HG03354 (cell line): ENCODE results near the gene PSME3IP1.
"Not testable (repeated sequence)": the region's sequence is repeated elsewhere in the genome, so short reads cannot be mapped to it uniquely, and the experiment has no call there.

Source experiments
- ATAC-seq: cut with Tn5 transposase; IDR thresholded peaks from one replicate; pipeline ENCODE4 v1.9.1; 2021; ENCODE audit warnings: mild to moderate bottlenecking; ENCODE audit not compliant: unreplicated experiment, poor library complexity, severe bottlenecking

PSME3IP1 gene

DNA sequence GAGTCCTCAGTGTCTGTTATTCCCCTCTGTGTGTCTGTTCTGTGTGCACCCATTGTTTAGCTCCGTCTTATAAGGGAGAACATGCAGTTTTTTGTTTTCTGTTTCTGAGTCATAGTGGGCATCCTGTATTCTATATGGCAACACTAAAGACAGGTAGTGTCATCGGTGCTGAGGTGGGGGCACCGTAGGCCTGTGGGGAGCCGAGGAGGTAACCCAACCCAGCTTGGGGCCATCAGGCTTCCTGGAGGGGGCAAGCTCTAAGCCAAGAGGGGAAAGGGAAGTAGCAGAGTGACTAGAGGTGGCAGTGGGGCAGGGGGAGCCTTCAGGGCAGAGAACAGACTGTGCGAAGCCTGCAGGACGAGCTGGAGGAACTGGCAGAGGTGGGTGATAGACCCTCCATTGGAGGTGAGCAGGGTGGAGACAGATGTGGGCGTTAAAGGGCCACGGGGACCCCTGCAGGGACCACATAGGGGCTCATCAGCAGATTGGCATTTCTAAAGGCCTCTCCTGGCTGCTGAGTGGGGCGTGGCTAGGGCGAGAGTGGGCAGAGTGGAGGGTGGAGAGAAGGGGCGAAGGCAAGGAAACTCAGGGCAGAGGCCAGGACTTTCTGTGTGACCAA is 57.0 kb downstream of the PSME3IP1 start:
- ATAC-seq: no peak

DNA sequence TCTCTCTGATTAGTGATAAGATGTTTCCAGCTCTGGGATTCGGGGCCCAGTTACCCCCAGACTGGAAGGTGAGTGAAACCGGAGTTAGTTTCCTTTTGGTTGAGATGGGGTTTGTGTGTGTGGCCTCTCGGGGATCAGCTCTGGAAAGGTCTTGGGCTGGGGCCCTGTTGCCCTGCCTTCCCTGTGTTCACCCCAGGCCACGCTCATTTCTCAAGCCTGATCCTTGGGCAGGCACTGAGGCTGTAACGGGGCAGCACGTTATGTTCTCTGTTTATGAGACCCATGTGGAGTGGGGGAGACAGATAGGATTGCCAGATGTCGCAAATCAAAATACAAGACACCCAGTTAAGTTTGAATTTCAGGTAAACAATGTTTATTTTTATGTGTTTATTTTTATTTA is 58.0 kb downstream of the PSME3IP1 start:
- no peak for ATAC-seq

DNA sequence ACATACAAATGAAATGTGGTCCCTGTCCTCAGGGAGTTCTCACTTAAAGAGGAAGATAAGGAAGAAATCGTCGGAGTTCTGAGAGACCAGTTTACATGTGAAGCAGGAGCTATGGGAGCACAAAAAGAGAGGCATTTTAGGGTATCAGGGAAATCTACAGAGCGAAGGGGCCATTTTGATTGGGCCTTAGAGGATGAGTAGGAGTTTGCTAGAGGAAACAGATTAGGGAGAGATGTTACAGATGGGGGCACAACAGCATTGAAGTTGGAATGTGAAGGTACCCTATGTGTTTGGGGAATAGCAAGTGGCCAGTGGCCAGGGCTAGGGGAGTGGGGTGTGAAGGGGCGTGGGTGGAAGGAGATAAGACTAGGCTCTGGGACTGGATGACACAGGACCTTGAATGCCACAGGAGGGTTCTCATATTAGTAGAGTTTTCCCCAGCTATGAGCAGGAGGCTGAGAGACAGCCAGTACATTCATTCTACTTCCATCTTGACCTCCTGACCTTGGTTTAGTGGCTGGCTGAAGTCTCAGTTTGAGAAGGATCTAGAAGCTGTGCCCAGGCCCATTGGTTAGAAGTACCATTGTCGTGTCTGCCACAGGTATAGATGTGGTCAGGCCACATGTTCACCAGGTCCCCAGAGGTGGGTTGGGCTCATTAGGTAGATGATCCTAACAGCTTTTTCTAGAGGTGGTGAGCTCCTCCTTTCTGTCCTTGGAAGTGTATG is 58.6 kb downstream of the PSME3IP1 start:
- ATAC-seq: peak; percentile 48

DNA sequence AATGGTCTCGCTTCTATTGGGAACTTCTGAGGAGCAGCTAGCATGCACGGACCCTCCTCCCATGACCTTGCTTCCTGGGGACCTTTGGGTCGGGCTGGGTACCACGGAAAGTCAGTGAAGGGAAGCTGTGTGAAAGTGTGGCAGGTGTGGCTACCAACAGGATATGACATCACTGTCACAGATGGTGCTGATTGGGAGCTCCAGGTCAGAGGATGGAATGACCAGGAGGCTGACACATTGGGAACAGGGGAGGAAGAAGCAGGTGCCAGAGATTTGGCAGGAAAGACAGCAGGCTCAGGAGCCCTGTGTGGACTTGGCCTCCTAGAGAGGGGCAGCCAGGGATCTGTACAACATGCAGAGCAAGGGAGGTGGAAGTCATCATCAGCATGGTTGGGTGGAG is 59.4 kb downstream of the PSME3IP1 start:
- ATAC-seq: no peak

DNA sequence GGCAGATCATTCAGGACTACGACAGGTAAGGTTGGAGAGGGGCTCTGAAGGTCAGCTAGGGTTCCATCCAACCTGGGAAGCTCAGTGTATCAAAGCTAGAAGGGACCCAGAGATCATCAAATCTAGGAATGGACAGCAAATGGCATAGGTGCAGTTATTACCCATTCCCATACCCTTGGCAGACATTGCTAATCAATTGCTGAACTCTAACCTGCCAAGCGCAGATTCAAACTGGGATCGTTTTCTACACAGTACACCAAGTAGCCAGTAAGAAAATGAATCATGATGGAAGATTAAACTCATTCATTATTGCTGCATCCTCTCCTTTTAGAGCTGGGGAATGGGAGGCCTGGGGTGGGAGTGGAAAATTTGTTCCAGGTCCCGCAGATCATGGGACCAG is 59.9 kb downstream of the PSME3IP1 start:
- no peak for ATAC-seq

DNA sequence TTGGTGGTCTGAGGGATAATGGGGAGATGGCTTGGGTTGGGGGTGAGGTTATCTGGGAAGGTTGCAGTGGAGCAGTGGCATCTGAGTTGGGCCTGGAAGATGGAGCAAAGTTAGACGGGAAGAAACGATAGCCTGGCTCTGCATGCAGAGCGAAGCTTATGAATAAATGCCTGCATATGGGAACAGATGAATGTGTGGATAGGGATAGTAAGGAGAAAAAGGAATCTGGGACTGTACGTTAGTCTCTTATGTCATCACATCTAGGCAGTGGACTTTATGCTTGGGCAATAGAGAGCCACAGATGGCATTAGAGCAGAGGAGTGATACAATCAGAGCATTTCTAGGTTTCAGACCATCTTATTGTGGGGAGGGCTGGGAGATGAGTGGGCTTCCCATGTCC is 60.5 kb downstream of the PSME3IP1 start:
- ATAC-seq: no peak

DNA sequence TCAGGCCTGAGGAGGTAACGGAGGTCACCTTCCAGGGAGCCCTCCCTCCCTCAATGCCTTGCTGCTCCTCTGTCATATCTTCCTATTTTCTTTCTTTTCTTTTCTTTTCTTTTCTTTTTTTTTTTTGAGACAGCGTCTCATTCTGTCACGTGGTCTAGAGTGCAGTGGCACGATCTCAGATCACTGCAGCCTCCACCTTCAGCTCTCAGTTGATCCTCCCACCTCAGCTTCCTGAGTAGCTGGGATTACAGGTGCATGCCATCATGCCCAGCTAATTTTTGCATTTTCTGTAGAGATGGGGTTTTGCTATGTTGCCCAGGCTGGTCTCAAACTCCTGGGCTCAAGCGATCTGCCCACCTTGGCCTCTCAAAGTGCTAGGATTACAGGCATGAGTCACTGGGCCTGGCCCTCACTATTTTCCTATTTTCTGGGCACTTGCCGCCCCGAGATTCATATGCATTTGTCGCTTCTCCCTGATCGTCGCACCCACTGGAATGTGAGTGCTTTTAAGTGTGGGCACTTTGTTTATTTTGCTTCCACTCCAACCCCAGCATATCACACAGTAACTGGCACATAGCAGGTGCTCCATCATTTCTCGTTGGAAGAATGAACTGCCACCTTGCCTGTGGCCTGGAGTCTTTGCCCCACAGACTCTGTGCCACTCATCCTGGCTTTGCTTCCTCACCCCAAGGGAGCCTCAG is 61.7 kb downstream of the PSME3IP1 start:
- ATAC-seq: no peak

DNA sequence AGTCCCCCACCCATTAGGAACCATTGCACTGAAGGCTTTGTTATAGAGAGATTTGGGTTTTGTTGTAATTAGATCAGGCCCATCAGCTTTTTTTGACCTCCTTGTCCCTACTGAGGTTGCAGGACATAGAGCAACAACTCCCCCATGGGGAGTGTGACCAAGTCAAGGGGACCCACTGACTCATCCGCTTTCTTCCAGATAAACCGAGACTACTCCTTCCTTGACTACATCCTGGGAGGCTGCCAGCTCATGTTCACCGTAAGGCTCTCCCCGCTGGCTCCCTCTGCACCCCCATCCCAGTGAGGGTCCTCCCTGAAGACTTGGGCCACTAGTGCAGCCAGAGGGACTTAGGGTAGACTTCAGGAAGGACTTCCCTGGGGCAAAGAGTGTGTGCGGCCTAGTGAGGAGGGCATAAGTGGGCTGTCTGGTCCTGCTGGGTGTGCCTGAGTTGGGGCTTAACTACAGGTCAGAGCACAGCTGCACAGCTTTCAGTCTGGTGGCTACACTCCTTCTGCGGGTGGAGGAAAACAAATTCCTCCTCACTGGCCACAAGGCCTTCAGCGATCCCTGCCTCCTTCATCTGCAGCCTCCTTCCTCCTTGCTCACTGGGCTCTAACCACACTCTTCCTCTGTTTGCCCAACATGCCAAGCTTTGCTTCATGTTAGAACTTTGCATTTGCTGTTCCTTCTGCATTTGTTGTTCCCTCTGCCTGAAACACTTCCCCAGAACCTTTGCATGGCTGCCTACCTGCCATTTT is 62.4 kb downstream of the PSME3IP1 start:
- no peak for ATAC-seq

DNA sequence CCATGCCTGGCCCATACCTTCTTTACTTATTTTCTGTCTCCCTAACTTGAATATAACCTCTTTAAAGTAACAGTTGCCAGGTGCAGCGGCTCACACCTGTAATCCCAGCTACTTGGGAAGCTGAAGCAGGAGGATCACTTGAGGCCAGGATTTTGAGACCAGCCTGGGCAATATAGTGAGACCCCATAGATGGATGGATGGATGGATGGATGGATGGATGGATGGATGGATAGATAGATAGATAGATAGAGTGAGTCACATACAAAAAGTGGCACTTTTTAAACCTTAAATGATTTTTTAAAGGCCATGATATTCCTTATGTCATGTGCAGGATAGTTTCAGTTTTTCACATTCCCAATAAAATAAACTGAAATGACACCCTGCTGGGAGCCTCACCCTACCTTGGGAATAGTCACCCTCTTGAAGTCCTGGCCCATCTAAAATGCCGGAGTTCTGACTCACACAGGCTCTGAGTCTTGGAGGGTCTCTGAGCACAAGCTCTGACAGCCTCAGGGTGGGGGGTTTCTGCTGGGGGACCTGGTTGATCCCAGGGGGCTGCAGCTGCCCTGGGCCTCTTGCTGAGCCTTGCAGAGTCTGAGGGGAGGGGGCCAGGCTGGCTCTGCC is 67.3 kb downstream of the PSME3IP1 start:
- ATAC-seq: no peak

DNA sequence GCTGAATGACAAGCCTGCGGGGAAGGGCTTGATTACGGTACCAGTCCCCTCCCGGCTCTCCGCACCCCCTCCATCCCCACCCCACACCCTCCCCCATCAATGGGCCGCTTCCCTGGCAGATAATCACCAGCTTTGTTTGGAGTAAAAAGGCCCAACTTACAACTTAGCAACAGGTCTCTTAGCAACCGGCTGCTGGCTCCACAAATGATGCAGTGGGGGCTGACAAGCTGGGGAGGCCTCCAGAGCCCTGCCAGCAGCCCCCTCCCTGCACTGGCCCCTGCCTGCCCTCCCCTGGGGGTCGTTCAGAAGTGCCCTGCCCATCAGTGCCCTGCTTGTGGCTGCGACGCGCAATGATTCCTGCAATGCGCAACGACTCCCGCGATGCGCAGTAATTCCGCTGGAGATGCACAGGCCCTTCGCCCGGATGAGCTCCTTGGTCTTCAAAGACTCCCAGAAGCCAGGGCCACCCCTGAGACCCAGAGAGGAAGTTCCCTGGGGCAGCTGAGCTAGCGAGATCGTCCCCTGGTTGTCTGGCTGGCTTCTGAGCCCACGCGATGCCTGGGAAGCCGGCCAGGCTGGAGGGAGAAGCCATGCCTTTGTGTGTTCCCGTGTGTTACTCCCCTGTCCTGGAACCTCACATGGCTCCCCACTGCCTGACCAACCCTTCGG is 70.2 kb downstream of the PSME3IP1 start:
- no peak for ATAC-seq

DNA sequence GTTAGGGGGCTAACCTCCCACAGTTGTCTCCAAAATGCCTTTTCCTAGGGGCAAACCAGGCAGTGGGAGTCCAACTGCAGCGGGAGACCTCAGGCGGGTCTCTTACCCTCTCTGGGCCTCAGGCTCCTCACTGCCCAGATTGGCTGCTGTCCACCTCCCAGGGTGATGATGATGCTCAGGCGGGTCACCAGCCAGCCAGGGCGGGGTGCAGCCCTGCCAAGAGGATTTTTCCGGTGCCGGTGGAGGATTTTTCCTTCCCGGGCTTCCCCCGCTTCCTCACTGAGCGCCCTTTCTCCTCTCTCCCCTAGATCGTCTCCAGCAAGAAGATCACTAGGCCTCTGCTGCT is 70.7 kb downstream of the PSME3IP1 start:
- no peak for ATAC-seq

DNA sequence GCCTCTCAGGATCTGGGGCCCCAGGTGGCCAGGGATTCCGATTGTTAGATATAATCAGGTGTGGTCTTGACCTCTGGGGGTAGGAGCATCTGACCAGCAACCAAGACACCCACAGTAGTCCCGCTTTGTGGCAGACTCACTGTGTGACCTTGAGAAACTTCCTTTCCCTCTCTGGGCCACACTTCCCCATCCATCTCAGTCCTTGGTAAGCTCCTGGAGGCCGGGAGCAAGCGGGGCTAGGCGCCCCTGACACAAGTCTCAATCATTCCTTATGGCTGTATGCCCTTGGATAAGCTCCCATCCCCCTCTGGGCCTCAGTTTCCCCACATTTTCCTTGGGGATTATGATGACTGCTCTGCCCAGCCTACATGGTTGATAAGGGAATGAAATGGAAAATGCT is 72.2 kb downstream of the PSME3IP1 start:
- ATAC-seq: no peak

DNA sequence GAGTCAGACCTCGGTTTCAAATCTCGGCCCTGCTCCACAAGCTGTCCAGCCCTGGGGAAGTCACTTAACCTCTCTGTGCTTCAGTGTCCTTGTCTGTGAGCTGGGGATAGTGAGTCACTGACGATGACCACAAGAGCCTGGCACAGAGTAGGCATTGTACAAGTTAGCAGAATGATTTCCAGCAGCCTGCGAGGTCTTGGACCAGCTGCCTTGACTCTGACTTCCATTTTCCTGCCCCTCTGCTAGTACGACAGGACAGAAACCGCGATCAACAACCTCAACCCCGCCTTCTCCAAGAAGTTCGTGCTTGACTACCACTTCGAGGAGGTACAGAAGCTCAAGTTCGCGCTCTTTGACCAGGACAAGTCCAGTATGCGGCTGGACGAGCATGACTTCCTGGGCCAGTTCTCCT is 72.8 kb downstream of the PSME3IP1 start:
- ATAC-seq: no peak

DNA sequence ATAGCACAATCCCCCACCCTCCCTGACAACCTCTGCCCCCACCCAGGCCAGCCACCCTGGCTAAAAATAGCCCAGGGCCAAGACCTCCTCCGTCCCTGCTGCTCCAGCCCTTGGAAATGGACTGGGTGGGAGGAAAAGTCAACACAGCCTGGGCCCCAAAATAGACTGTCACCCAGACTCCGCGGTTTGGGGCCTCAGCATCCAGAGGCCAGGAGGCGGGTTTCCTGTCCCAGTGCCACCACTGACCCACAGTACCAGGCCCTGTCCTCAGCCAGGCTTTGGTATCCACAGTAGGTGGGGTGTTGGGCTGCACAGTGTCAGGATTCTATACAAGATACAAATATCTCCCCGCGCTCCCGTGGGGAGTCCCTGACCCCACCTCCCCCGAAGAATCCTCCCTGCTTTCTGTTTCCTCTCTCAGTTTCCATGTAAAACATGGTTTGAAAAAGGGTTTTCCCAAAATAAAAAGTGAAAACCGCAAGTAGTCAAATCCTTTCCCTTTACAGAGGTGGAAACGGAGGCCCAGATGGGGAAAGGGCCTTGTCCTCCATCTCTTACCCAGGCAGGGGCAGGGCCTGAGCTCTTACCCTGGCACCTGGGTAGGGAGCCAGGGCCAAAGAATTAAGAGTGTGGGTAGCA is 73.3 kb downstream of the PSME3IP1 start:
- no peak for ATAC-seq

DNA sequence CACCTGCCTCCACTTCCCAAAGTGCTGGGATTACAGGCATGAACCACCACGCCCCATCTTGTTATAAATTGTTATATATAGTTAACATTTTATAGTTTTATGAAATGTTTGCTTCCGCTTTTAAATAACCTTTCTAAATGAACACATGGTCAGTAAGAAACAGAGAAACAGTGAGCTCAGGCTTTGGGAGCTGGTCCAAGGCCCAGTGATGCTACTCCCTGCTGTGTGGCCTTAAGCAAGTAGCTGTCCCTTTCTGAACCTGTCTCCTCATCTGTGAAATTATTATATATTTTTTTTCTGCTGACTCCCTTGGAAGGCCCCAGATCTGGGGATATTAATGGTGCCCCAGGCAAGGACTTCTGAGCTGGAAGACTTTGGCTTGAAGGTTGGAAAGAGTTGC is 74.4 kb downstream of the PSME3IP1 start:
- ATAC-seq: no peak

DNA sequence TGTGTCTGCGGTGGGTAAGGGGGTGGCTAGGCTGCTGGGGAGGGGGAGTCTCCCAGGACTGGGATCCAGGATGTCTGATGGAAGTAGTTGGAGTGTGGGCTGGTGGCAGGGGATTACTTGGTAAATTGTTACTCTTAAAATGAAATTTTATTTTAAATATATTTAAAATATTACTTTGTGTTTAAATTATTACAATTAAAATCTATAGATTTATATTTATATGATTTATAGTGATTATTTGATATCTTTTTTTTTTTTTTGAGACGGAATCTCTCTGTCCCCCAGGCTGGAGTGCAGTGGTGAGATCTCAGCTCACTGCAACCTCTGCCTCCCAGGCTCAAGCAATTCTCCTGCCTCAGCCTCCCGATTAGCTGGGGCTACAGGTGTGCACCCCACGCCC is 74.9 kb downstream of the PSME3IP1 start:
- ATAC-seq: no peak

DNA sequence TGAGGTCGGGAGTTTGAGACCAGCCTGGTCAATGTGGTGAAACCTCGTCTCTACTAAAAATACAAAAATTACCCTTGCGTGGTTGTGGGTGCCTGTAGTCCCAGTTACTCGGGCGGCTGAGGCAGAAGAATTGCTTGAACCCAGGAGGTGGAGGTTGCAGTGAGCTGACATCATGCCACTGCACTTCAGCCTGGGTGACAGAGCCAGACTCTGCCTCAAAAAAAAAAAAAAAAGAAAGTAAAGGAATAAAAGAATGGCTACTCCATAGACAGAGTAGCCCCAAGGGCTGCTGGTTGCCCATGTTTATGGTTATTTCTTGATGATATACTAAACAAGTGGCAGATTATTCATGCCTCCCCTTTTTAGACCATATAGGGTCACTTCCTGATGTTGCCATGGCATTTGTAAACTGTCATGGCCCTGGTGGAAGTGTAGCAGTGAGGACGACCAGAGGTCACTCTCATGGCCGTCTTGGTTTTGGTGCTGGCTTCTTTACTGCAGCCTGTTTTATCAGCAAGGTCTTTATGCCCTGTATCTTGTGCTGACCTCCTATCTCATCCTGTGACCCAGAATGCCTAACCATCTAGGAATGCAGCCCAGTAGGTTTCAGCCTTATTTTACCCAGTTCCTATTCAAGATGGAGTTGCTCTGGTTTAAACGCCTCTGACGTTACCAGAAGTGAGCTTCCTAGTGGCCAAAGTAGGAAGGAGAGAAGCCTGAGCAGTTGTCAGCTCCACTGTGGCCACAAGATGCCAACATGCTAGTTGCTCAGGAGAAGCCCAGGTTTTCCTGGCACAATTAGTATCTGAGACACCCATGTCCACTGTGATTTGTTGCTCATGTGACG is 76.4 kb downstream of the PSME3IP1 start:
- ATAC-seq: not testable (repeated sequence)

DNA sequence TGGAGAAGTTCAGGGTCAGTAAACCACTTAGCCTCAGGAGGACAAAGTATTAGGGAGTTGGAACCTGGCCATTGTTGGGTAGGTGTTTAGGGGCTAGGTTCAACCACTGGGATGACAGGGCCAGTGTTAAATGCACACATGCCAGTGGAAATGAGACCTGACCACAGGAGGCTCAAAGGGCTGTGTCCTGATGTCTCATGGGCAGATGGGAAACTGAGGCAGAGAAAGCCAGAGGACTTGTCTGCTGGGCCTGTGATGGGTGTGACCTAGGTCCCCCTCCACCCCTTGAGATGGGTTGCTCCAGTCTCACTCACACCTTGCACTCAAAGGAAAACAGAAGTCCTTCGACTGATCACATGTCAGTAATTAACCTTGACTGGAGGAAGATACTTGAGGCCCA is 77.4 kb downstream of the PSME3IP1 start:
- no peak for ATAC-seq
